ENCODE measurements around the gene FBXL16. TPM values are rescaled to one million over a fixed set of nuclear protein-coding genes. Genes with fewer than 3 reads are reported as not detected.
A peak's percentile ranks its signal among the peaks of the same experiment; 100 is the strongest.

FBXL16 gene
- total RNA-seq, 2 donors from 2014 or later, result 1.2 to 3.1 TPM

- intact Hi-C loops (cut with DNase I, micrococcal nuclease), result no loop called here
- DNase-seq (peak; percentile 50 to 73), ATAC-seq (peak; percentile 19)
Measured at GRCh38 chr16:726438-727290, 21.1 kb upstream of the FBXL16 start, which contains the start of the genes CCDC78 and HAGHL. CCDC78 (minus strand) TSS chr16:726443; CDS start chr16:726367, 76 bp downstream. HAGHL (plus strand) TSS chr16:727106; CDS start chr16:727510, 404 bp downstream.

GRCh38 chr16:726188-726437 lies 20.5 kb upstream of the FBXL16 start:
- intact Hi-C loops (cut with DNase I, micrococcal nuclease), result no loop called here
- ATAC-seq (no peak), DNase-seq (no peak)

GRCh38 chr16:725463-726187 lies 20.0 kb upstream of the FBXL16 start:
- ATAC-seq (no peak), DNase-seq (peak in 1 of 2 donors; percentile 13)
- intact Hi-C loops (cut with DNase I, micrococcal nuclease), result no loop called here

- intact Hi-C loops (cut with DNase I, micrococcal nuclease), result no loop called here
- no peak for ATAC-seq
- DNase-seq, result no peak
Measured at GRCh38 chr16:725041-725376, 19.4 kb upstream of the FBXL16 start.

- DNase-seq, result no peak
- intact Hi-C loops (cut with DNase I, micrococcal nuclease), result no loop called here
- ATAC-seq, result no peak
Measured at GRCh38 chr16:724188-725040, 18.8 kb upstream of the FBXL16 start.

GRCh38 chr16:723695-724094 lies 18.1 kb upstream of the FBXL16 start:
- intact Hi-C loops (cut with DNase I, micrococcal nuclease), result no loop called here
- ATAC-seq, result no peak
- DNase-seq, result no peak

GRCh38 chr16:722835-723633 lies 17.4 kb upstream of the FBXL16 start:
- ATAC-seq, result no peak
- no peak for DNase-seq
- intact Hi-C loops (cut with DNase I, micrococcal nuclease), result no loop called here

GRCh38 chr16:721765-722540 lies 16.4 kb upstream of the FBXL16 start:
- no peak for ATAC-seq
- intact Hi-C loops (cut with DNase I, micrococcal nuclease), result no loop called here
- no peak for DNase-seq

GRCh38 chr16:720990-721764 lies 15.6 kb upstream of the FBXL16 start, which contains the start of gene ANTKMT:
ANTKMT (plus strand) TSS chr16:721146; CDS start chr16:721275, 129 bp downstream.
- intact Hi-C loops (cut with DNase I, micrococcal nuclease), result no loop called here
- ATAC-seq (peak; percentile 71), DNase-seq (peak; percentile 87 to 90)

GRCh38 chr16:720447-720989 lies 14.9 kb upstream of the FBXL16 start:
- ATAC-seq, result peak; percentile 30
- DNase-seq, result peak; percentile 56 to 63
- intact Hi-C loops (cut with DNase I, micrococcal nuclease), result no loop called here

- intact Hi-C loops (cut with DNase I, micrococcal nuclease), result no loop called here
- peak; percentile 30 for ATAC-seq
Measured at GRCh38 chr16:719815-720446, 14.3 kb upstream of the FBXL16 start.

GRCh38 chr16:718922-719321 lies 13.3 kb upstream of the FBXL16 start:
- DNase-seq, result peak; percentile 74 to 80
- peak; percentile 52 for ATAC-seq
- intact Hi-C loops (cut with DNase I, micrococcal nuclease), result no loop called here

More at GRCh38 chr16:719815-720446, 14.3 kb upstream of the FBXL16 start:
- DNase-seq, result peak in 1 of 2 donors; percentile 46

GRCh38 chr16:718389-718788 lies 12.8 kb upstream of the FBXL16 start:
- DNase-seq (no peak), ATAC-seq (no peak)
- intact Hi-C loops (cut with DNase I, micrococcal nuclease), result no loop called here

- DNase-seq (no peak), ATAC-seq (no peak)
- intact Hi-C loops (cut with DNase I, micrococcal nuclease), result no loop called here
Measured at GRCh38 chr16:717450-718245, 12.0 kb upstream of the FBXL16 start.

GRCh38 chr16:716768-717325 lies 11.2 kb upstream of the FBXL16 start:
- intact Hi-C loops (cut with DNase I, micrococcal nuclease), result no loop called here
- ATAC-seq (no peak), DNase-seq (no peak)
